Hepatocyte (in vitro differentiated cells): ENCODE results near the gene CRADD. TPM values are rescaled to one million over a fixed set of nuclear protein-coding genes. Genes with fewer than 3 reads are reported as not detected.

ENCODE experiments used
- DNase-seq: peaks from one replicate; pipeline ENCODE4 v3.0.0-alpha.2; 2016; ENCODE audit warnings: low spot score
- H2AFZ ChIP-seq: fragments of 200-600 bp; sonication (generic); 2 replicates; pipeline ENCODE4 v1.6.0; 2016; ENCODE audit warnings: antibody characterized with exemption, mild to moderate bottlenecking
- H3K27ac ChIP-seq: fragments of 200-600 bp; sonication (generic); 2 replicates; pipeline ENCODE4 v1.5.1; 2016; ENCODE audit warnings: mild to moderate bottlenecking
- H3K27me3 ChIP-seq: fragments of 200-600 bp; sonication (generic); 2 replicates; pipeline ENCODE4 v1.6.1; 2016
- H3K36me3 ChIP-seq: fragments of 200-600 bp; sonication (generic); replicated peaks from 2 replicates; pipeline ENCODE4 v1.5.1; 2016; ENCODE audit warnings: low read depth; ENCODE audit not compliant: insufficient read depth
- H3K4me1 ChIP-seq: fragments of 200-600 bp; sonication (generic); 2 replicates; pipeline ENCODE4 v1.5.1; 2016; ENCODE audit warnings: mild to moderate bottlenecking, moderate library complexity; ENCODE audit not compliant: insufficient read depth
- H3K4me2 ChIP-seq: fragments of 200-600 bp; sonication (generic); 2 replicates; pipeline ENCODE4 v1.6.0; 2016
- H3K4me3 ChIP-seq: fragments of 200-600 bp; sonication (generic); 2 replicates; pipeline ENCODE4 v1.5.1; 2016; ENCODE audit warnings: mild to moderate bottlenecking
- H3K79me2 ChIP-seq: fragments of 200-600 bp; sonication (generic); 2 replicates; pipeline ENCODE4 v1.6.0; 2017; ENCODE audit warnings: mild to moderate bottlenecking
- H3K9me2 ChIP-seq: fragments of 200-600 bp; sonication (generic); replicated peaks from 2 replicates; pipeline ENCODE4 v1.6.0; 2017; ENCODE audit warnings: mild to moderate bottlenecking; ENCODE audit not compliant: insufficient read depth
- H3K9me3 ChIP-seq: fragments of 200-600 bp; sonication (generic); 2 replicates; pipeline ENCODE4 v1.5.1; 2016; ENCODE audit warnings: low read depth, mild to moderate bottlenecking
- H4K20me1 ChIP-seq: fragments of 200-600 bp; sonication (generic); 2 replicates; pipeline ENCODE4 v1.6.0; 2016; ENCODE audit warnings: mild to moderate bottlenecking; ENCODE audit not compliant: insufficient read depth, poor library complexity, severe bottlenecking
- CTCF ChIP-seq: fragments of 200-600 bp; sonication (generic); IDR thresholded peaks from 2 replicates; pipeline ENCODE4 v1.5.1; 2016; ENCODE audit warnings: antibody characterized with exemption, mild to moderate bottlenecking; ENCODE audit not compliant: poor library complexity
- EZH2 ChIP-seq: fragments of 200-600 bp; sonication (generic); IDR thresholded peaks from 2 replicates; pipeline ENCODE4 v1.6.1; 2016; ENCODE audit warnings: antibody characterized with exemption, mild to moderate bottlenecking, borderline replicate concordance
- EZH2phosphoT487 ChIP-seq: fragments of 200-600 bp; sonication (generic); IDR thresholded peaks from one replicate; pipeline ENCODE4 v1.6.1; 2018; ENCODE audit warnings: antibody characterized with exemption, mild to moderate bottlenecking, low read depth, moderate library complexity; ENCODE audit not compliant: unreplicated experiment, severe bottlenecking
- WGBS: methylation state at CpG from one replicate; pipeline ENCODE4 v1.1.6; 2016; ENCODE audit warnings: low lambda C conversion rate; ENCODE audit errors: missing lambda C conversion rate; 5-methylcytosine and 5-hydroxymethylcytosine counted together
- polyA plus RNA-seq: library from polyadenylated mRNA; unstranded; fragments of >200 nt; fragmentation: Nextera tagmentation; extraction: Ambion mirVana; gene quantifications from 2 replicates; pipeline ENCODE4 v1.2.1, GENCODE V29; 2016
- total RNA-seq: library from RNA; depleted of rRNA; stranded (reverse); fragments of >200 nt; gene quantifications from 2 replicates; pipeline ENCODE4 v1.2.3, GENCODE V29; 2014

CRADD gene
- total and polyA plus RNA-seq, 2 experiments from 2014 or later: 19.5 to 27.3 TPM

GRCh38 chr12:93851257-93851671, 174.1 kb downstream of the CRADD start:
- TF ChIP-seq EZH2phosphoT487: no peak
- TF ChIP-seq EZH2: no peak
- no peak for TF ChIP-seq CTCF
- WGBS: 96% methylated on average over 4 of the region's 4 CpGs

DNA sequence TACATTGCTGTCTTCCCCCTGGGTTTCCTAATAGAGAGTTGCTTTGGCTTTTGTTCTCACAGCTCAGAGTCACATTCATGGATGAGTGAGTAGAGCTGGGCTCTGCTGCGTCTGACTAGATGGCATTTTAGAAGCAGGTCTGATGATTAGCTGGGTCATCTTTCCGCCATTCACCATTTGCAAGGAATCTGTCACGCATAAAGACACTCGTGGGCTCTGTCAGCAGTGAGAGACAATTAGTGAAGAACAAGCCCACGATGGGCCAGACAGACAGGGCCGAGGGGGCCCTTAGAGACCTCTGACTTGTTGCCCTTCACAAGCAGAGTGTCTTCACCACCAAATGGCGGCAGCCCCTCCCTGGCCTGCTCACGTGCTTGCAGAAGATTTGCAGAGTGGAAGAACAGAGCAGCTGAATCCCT, 175.0 kb downstream of the CRADD start:
- peaks cover 10% of the 10 kb centered on the region for H3K4me1 ChIP-seq
- H3K9me2 ChIP-seq: no peaks in the 10 kb centered on the region
- TF ChIP-seq EZH2phosphoT487 (no peak), EZH2 (no peak), CTCF (no peak)
- no peak overlapping the region for H2AFZ ChIP-seq
- H3K79me2 ChIP-seq: no peaks in the 10 kb centered on the region
- no peak for DNase-seq
- H3K27me3 ChIP-seq: no peaks in the 10 kb centered on the region
- no peak overlapping the region for H3K27ac ChIP-seq
- H3K9me3 ChIP-seq: no peaks in the 10 kb centered on the region
- H4K20me1 ChIP-seq: no peaks in the 10 kb centered on the region
- H3K36me3 ChIP-seq: no peaks in the 10 kb centered on the region
- no peak overlapping the region for H3K4me2 ChIP-seq
- 81% methylated on average over 8 of the region's 8 CpGs for WGBS
- no peak overlapping the region for H3K4me3 ChIP-seq

More at GRCh38 chr12:93851257-93851671, 174.1 kb downstream of the CRADD start:
- no peaks in the 10 kb centered on the region for H3K27me3 ChIP-seq
- H3K27ac ChIP-seq: no peak overlapping the region
- H3K4me2 ChIP-seq: no peak overlapping the region
- H3K79me2 ChIP-seq: no peaks in the 10 kb centered on the region
- H2AFZ ChIP-seq: no peak overlapping the region
- H3K36me3 ChIP-seq: no peaks in the 10 kb centered on the region
- peaks cover under 1% of the 10 kb centered on the region for H3K4me1 ChIP-seq
- no peak for DNase-seq
- no peaks in the 10 kb centered on the region for H3K9me3 ChIP-seq
- no peaks in the 10 kb centered on the region for H3K9me2 ChIP-seq
- H4K20me1 ChIP-seq: no peaks in the 10 kb centered on the region
- H3K4me3 ChIP-seq: no peak overlapping the region

DNA sequence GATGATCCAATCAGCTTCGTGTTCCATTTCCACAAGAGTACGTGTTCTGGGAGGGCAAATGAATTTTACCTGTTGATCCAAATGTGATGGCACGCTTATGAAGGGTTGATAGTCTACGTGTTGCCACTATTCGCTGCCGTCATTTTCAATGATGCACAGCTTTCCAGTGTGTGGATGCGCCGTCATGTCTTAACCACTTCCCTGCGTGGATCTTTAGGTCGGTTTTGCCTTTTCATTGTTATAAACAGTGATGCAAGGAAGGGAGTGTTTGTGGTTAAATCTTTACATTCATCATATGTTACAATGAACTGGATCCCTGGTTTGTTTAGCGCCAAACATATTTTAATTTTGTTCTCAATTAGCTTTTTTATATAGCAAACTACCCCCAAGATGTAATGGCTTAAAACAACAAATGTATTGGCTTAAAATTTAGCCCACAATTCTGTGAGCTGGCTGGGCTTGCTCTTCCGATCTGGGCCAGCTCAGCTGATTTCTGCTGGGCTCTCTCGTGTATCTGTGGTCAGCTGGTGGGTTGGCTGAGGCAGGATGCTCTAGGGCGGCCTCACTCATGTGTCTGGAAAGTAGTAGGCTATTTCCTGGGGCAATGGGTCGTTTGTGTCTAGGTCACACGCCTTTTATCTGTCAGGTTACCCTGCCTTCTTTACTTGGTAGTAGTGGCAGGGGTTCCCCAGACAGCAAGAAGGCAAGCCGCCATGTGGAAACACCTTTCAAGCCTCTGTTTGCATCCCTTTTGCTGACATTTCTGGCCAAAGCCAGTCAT, 176.7 kb downstream of the CRADD start:
- Histone ChIP-seq H3K27me3 (no peaks in the 10 kb centered on the region), H3K9me3 (no peaks in the 10 kb centered on the region), H3K4me3 (no peak overlapping the region), H3K79me2 (no peaks in the 10 kb centered on the region), H3K4me2 (no peak overlapping the region), H3K4me1 (peaks cover 11% of the 10 kb centered on the region), H4K20me1 (no peaks in the 10 kb centered on the region), H3K36me3 (no peaks in the 10 kb centered on the region), H2AFZ (no peak overlapping the region), H3K9me2 (no peaks in the 10 kb centered on the region), H3K27ac (no peak overlapping the region)
- no peak for DNase-seq
- 92% methylated on average over 17 of the region's 17 CpGs for WGBS
- TF ChIP-seq EZH2phosphoT487: no peak
- no peak for TF ChIP-seq CTCF
- no peak for TF ChIP-seq EZH2
